Small intestine (tissue), 7 donors: Measurements from ENCODE around the gene KIRREL3. TPM values are rescaled to one million over a fixed set of nuclear protein-coding genes. Genes with fewer than 3 reads are reported as not detected.

ENCODE experiments used
- DNase-seq, 2 donors: peaks; one replicate each; pipeline versions ENCODE4 v3.0.0 to v3.0.0-alpha.2; 2013
- FAIRE-seq: peaks from 2 replicates; lab custom pipeline; 2012; peaks lifted over from hg19 to GRCh38; lab: Jason Lieb, UNC
- H3K27ac ChIP-seq, 3 donors: one replicate each; pipeline ENCODE4 v1.5.1; 2013; ENCODE audit warnings: low read length in 2 of 3, mild to moderate bottlenecking in 2 of 3, control low read depth in 1 of 3, inconsistent platforms in 1 of 3, low read depth in 1 of 3, moderate library complexity in 1 of 3
- H3K27me3 ChIP-seq, 3 donors: one replicate each; pipeline ENCODE4 v1.6.1; 2013; ENCODE audit warnings: low read length in 3 of 3, inconsistent platforms in 1 of 3; ENCODE audit not compliant: control insufficient read depth in 3 of 3, insufficient read depth in 3 of 3
- H3K36me3 ChIP-seq, 3 donors: one replicate each; pipeline ENCODE4 v1.6.1; 2013; ENCODE audit warnings: low read length in 3 of 3, inconsistent platforms in 1 of 3, low read depth in 1 of 3, mild to moderate bottlenecking in 1 of 3, moderate library complexity in 1 of 3; ENCODE audit not compliant: control insufficient read depth in 3 of 3, insufficient read depth in 2 of 3
- H3K4me1 ChIP-seq, 3 donors: one replicate each; pipeline ENCODE4 v1.6.1; 2013; ENCODE audit warnings: low read length in 2 of 3, inconsistent platforms in 1 of 3, low read depth in 1 of 3, mild to moderate bottlenecking in 1 of 3, moderate library complexity in 1 of 3; ENCODE audit not compliant: control insufficient read depth in 3 of 3, insufficient read depth in 2 of 3
- H3K4me3 ChIP-seq, 3 donors: one replicate each; pipeline ENCODE4 v1.5.1; 2013; ENCODE audit warnings: low read length in 3 of 3, control low read depth in 1 of 3, inconsistent platforms in 1 of 3, low read depth in 1 of 3, mild to moderate bottlenecking in 1 of 3, moderate library complexity in 1 of 3
- H3K9me3 ChIP-seq, 2 donors: one replicate each; pipeline ENCODE4 v1.6.1; 2013; ENCODE audit warnings: low read depth in 1 of 2, low read length in 1 of 2; ENCODE audit not compliant: control insufficient read depth in 2 of 2, insufficient read depth in 1 of 2
- WGBS, 3 donors: extraction: QIAGEN DNeasy Blood & Tissue Kit; methylation state at CpG; one replicate each; pipeline ENCODE4 v1.1.7; 2013; 5-methylcytosine and 5-hydroxymethylcytosine counted together
- polyA plus RNA-seq, 4 donors: library from polyadenylated mRNA; stranded (reverse) in 3 of 4; unstranded in 1 of 4; fragments of 200-250 nt in 3 of 4; fragments of 120-200 nt in 1 of 4; gene quantifications; one replicate each; pipeline versions ENCODE4 v1.2.1 to v1.2.3, GENCODE V29; 2013
- donor health status: healthy with polysubstance abuse.
- donor health status: control.
- donor health status: control.
- donor health status: Bipolar disorder and iron deficiency.
- donor health status: healthy.

The KIRREL3 gene
- polyA plus RNA-seq, 4 donors, result 0.18 to 0.61 TPM; not detected in 2

DNA sequence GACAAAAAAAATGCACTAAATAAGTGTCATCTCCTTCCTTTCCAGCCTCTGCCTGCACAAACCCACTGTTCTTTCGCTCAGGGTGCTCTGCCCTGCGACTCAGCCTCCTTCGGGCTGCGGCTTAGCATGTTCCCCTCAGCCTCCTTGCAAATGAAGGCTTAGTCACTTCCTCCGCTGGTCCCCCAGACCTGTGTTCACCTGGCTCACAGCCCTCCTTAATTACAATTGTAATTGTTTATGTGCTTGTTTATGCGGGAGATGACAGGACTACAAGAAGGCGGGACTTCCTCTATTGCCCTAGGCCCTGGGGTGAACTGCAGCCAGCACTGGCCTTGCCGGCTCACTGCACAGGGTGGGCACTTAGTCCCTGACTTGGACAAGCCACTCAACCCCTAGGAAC is 303.6 kb downstream of the KIRREL3 start:
- Histone ChIP-seq H3K4me3 (no peak overlapping the region), H3K27ac (no peak overlapping the region), H3K36me3 (no peaks in the 10 kb centered on the region), H3K27me3 (peaks cover 0 to 3% (median 0%) of the 10 kb centered on the region in 3 donors), H3K9me3 (peaks cover 0 to 5% of the 10 kb centered on the region in 2 donors), H3K4me1 (no peaks in the 10 kb centered on the region)
- DNase-seq (no peak), FAIRE-seq (no peak)
- WGBS, 3 donors, result 85 to 87% (median 86%) methylated on average over 8 of the region's 8 CpGs

GRCh38 chr11:126695293-126695692 is 305.3 kb downstream of the KIRREL3 start:
- no peak for DNase-seq
- 58 to 76% (median 59%) methylated on average over 4 of the region's 4 CpGs for WGBS, 3 donors

GRCh38 chr11:126694065-126694625 is 306.4 kb downstream of the KIRREL3 start:
- no peak for DNase-seq
- Histone ChIP-seq H3K4me1 (no peaks in the 10 kb centered on the region), H3K36me3 (no peaks in the 10 kb centered on the region), H3K4me3 (no peak overlapping the region), H3K27me3 (peaks cover 0 to 3% (median 0%) of the 10 kb centered on the region in 3 donors), H3K27ac (no peak overlapping the region), H3K9me3 (peaks cover 0 to 5% of the 10 kb centered on the region in 2 donors)
- 70 to 81% (median 76%) methylated on average over 11 of the region's 11 CpGs for WGBS, 3 donors
- no peak for FAIRE-seq

More at GRCh38 chr11:126695293-126695692, 305.3 kb downstream of the KIRREL3 start:
- no peak for FAIRE-seq
- Histone ChIP-seq H3K4me3 (no peak overlapping the region), H3K27me3 (peaks cover 0 to 3% (median 0%) of the 10 kb centered on the region in 3 donors), H3K27ac (no peak overlapping the region), H3K36me3 (no peaks in the 10 kb centered on the region), H3K4me1 (no peaks in the 10 kb centered on the region), H3K9me3 (peaks cover 0 to 5% of the 10 kb centered on the region in 2 donors)

GRCh38 chr11:126687477-126687876 is 313.1 kb downstream of the KIRREL3 start:
- no peak for FAIRE-seq
- Histone ChIP-seq H3K9me3 (no peaks in the 10 kb centered on the region), H3K36me3 (no peaks in the 10 kb centered on the region), H3K27me3 (no peaks in the 10 kb centered on the region), H3K27ac (no peak overlapping the region), H3K4me1 (no peaks in the 10 kb centered on the region), H3K4me3 (no peak overlapping the region)
- no peak for DNase-seq
- WGBS, 3 donors, result 77 to 91% (median 82%) methylated on average over 2 of the region's 2 CpGs

- 40 to 65% (median 61%) methylated on average over 4 of the region's 4 CpGs for WGBS, 3 donors
- no peak for FAIRE-seq
Observed at GRCh38 chr11:126686938-126687337, 313.6 kb downstream of the KIRREL3 start.

DNA sequence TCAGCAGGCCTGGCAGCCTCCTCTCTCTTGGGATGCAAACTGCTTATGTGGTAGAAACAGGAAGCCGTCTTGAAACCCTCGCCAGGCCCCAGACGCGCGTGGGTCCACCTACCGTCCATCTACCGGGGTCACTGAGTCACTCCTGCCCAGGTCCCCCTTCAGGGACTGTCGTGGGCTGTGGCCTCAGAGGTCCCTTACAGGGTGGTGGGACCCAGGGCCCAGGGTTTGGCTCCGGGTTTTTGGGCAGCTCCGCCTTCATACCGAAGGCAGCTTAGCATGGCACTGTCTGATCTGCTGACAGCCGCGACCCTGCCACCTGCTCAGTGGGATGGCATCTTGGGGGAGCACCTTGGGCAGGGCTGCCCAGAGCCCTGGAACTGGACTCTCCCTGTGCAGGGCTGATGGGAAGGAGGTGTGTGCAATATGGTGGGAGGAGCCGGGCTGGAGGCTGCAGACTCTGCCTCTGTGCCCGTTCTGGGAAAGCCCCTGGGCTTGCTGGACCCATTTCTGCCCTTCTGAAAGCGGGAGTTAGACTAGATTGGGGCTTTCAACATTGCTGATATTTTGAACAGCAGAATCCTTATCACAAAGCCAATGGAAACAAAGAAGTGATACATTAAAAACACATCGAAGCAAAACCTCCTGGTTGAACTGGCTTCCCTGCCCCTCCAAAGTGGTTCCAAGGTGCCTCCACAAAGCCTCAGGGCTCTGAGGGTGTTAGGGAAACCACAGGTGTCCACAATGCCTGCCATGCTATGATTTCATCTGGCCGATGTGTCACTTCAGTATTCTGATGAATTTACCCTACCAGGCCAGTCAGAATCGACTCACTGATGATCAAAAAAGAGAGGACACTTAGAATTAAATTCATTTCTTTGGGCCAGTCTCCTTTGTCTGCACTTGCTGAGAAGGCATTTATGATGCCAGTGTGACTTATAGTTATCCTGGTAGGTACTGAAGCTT is 316.5 kb downstream of the KIRREL3 start:
- WGBS, 3 donors, result 76 to 83% (median 80%) methylated on average over 19 of the region's 19 CpGs
- Histone ChIP-seq H3K27me3 (no peaks in the 10 kb centered on the region), H3K9me3 (no peaks in the 10 kb centered on the region), H3K36me3 (no peaks in the 10 kb centered on the region), H3K27ac (no peak overlapping the region), H3K4me3 (no peak overlapping the region), H3K4me1 (no peaks in the 10 kb centered on the region)
- DNase-seq, result no peak
- no peak for FAIRE-seq

More at GRCh38 chr11:126686938-126687337, 313.6 kb downstream of the KIRREL3 start:
- Histone ChIP-seq H3K9me3 (no peaks in the 10 kb centered on the region), H3K27ac (no peak overlapping the region), H3K36me3 (no peaks in the 10 kb centered on the region), H3K27me3 (no peaks in the 10 kb centered on the region), H3K4me1 (no peaks in the 10 kb centered on the region), H3K4me3 (no peak overlapping the region)
- no peak for DNase-seq

DNA sequence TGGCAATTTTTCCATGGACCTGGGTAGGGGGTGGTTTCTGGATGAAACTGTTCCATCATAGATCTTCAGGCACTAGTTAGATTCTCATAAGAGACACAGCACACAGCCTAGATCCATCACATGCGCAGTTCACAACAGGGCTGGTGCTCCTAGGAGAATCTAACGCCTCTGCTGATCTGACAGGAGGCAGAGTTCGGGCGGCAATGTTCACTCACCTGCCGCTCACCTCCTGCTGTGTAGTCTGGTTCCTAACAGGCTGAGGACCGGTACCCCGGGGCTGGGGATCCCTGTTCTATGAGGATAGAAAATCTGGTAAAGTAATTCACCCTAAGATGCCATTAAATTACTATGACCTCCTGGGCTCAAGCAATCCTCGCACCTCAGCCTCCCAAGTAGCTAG is 318.0 kb downstream of the KIRREL3 start:
- no peak overlapping the region for H3K27ac ChIP-seq
- H3K9me3 ChIP-seq, result no peaks in the 10 kb centered on the region
- H3K4me1 ChIP-seq, result no peaks in the 10 kb centered on the region
- DNase-seq, result no peak
- WGBS, 3 donors, result 86 to 88% (median 88%) methylated on average over 8 of the region's 8 CpGs
- no peak for FAIRE-seq
- H3K4me3 ChIP-seq, result no peak overlapping the region
- peaks cover 0 to 3% (median 0%) of the 10 kb centered on the region in 3 donors for H3K27me3 ChIP-seq
- H3K36me3 ChIP-seq, result no peaks in the 10 kb centered on the region

GRCh38 chr11:126680700-126681099 is 319.9 kb downstream of the KIRREL3 start:
- H3K36me3 ChIP-seq, result no peaks in the 10 kb centered on the region
- H3K27me3 ChIP-seq, result peaks cover 0 to 3% (median 0%) of the 10 kb centered on the region in 3 donors
- no peak overlapping the region for H3K27ac ChIP-seq
- no peak for DNase-seq
- no peaks in the 10 kb centered on the region for H3K9me3 ChIP-seq
- H3K4me3 ChIP-seq, result no peak overlapping the region
- H3K4me1 ChIP-seq, result no peaks in the 10 kb centered on the region
- WGBS, 3 donors, result 31 to 49% (median 37%) methylated on average over 3 of the region's 3 CpGs
- no peak for FAIRE-seq
